Measurements from ENCODE around the gene UTP18.
"Not testable (repeated sequence)": the region's sequence is repeated elsewhere in the genome, so short reads cannot be mapped to it uniquely, and the experiment has no call there.

Gene UTP18

GRCh38 chr17:51258756-51259563 lies 1.4 kb upstream of the UTP18 start:
- DNase-seq (ENCODE audit: low read depth), result no peak

GRCh38 chr17:51259564-51260236 lies 646 bp upstream of the UTP18 start, which contains the start of gene MBTD1:
Gene MBTD1 (minus strand): TSS chr17:51260049. CDS start chr17:51225161, 34,888 bp downstream.
- DNase-seq (ENCODE audit: low read depth), result peak; percentile 95

- no peak for DNase-seq (ENCODE audit: low read depth)
Observed at GRCh38 chr17:51261024-51261963, 948 bp downstream of the UTP18 start.

GRCh38 chr17:51263006-51263405 lies 2.7 kb downstream of the UTP18 start:
- DNase-seq (ENCODE audit: low read depth), result no peak

DNA sequence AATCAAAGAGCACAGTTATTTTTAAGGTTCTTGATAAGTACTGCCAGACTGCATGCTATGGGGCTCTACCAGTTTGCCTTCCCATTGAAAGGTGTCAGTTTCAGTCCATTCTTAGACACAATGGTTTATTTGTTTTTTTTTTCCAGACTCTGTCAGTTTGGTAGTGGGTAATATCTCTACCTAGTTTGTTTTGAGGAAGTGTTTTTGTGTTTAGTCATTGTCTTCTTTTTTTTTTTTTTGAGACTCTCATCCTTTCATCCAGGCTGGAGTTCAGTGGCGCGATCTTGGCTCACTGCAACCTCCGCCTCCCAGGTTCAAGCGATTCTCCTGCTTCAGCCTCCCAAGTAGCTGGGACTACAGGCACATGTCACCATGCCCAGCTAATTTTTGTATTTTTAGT lies 4.1 kb downstream of the UTP18 start:
- not testable (repeated sequence) for DNase-seq (ENCODE audit: low read depth)

GRCh38 chr17:51269991-51270390 lies 9.6 kb downstream of the UTP18 start:
- no peak for DNase-seq (ENCODE audit: low read depth)

DNA sequence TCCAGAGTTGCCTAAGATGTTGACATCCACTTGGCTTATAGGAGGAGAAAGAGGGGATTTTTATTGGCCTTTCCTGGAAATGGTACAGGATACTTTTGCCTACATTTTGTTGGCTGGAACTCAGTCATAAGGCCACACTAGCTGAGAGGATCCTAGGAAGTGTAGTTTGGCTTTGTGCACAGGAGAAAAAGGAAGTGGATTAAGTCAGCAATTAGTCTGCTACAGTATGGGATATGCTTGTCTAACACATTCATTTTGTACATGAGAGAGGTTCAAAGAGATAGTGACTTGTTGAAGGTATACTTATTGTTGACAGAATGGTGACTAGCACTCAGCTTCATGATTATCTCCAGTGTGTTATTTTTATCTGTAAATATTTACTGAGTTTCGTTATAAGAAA lies 10.3 kb downstream of the UTP18 start:
- DNase-seq (ENCODE audit: low read depth), result no peak

DNA sequence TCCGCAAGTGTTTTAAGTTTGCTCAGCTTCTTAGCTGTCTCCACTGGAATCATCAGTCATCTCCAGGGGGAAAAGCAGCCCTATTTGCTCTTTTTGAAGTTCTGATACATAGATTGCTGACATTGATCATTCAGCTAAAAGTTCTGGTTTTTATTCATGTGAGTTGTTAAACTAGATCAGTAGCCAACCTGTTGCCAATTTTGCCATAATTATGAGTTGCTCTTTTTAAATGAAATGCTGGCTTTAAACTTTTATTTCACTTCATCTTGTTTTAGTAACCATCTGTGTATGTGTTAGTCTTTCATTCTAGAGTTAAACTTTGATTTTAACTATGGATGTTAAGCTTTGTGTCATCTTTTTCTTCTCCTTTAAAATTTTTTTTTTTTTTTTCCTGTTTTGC lies 12.5 kb downstream of the UTP18 start:
- no peak for DNase-seq (ENCODE audit: low read depth)

GRCh38 chr17:51275381-51275780 lies 15.0 kb downstream of the UTP18 start:
- DNase-seq (ENCODE audit: low read depth), result no peak

DNA sequence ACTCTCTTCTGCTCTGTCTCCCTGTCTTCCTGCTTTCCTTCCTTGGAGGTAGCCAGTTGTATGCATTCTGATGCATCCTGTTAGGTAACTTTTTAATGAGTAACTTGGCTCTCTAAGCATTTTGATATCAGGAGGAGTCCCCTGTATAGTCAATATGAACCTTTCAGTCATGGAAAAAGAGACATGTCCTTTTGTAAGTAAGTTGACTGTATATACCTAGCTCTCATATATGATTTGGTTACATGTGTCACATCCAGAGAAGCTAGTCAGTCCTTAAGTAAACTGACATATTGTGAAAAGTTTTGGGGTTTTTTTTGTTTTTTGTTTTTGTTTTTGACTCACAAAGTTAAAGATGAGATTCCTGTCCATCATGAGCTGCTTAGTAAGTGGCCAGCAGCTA lies 18.8 kb downstream of the UTP18 start:
- DNase-seq (ENCODE audit: low read depth), result no peak

- DNase-seq (ENCODE audit: low read depth), result no peak
Observed at GRCh38 chr17:51287412-51287811, 27.1 kb downstream of the UTP18 start.

GRCh38 chr17:51289696-51290111 lies 29.4 kb downstream of the UTP18 start:
- DNase-seq (ENCODE audit: low read depth), result no peak

DNA sequence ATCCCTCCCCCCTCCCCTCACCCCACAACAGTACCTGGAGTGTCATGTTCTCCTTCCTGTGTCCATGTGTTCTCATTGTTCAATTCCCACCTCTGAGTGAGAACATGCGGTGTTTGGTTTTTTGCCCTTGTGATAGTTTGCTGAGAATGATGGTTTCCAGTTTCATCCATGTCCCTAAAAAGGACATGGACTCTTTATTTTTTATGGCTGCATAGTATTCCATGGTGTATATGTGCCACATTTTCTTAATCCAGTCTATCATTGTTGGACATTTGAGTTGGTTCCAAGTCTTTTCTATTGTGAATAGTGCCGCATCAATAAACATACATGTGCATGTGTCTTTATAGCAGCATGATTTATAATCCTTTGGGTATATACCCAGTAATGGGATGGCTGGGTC lies 34.0 kb downstream of the UTP18 start:
- not testable (repeated sequence) for DNase-seq (ENCODE audit: low read depth)

GRCh38 chr17:51298508-51299371 lies 38.4 kb downstream of the UTP18 start:
- DNase-seq (ENCODE audit: low read depth), result no peak

DNA sequence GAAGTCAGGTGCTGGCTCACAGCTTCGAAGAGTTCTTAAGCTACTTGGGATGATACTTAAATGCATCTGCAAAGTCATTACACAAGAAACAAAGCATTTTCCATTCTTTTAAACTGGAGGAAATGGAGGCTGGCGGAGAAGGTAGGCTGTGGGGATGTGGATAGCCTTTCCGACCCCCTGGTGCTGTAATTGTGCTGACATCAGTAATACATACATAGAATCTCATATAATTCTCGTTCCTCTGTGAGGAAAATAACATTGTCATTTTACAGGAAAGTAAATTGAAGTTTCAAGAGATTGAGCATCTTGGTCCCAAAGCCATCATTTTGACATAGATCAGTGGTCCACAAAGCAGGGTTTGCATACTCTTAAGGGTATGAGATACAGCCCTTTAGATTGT lies 39.5 kb downstream of the UTP18 start:
- DNase-seq (ENCODE audit: low read depth), result no peak

DNA sequence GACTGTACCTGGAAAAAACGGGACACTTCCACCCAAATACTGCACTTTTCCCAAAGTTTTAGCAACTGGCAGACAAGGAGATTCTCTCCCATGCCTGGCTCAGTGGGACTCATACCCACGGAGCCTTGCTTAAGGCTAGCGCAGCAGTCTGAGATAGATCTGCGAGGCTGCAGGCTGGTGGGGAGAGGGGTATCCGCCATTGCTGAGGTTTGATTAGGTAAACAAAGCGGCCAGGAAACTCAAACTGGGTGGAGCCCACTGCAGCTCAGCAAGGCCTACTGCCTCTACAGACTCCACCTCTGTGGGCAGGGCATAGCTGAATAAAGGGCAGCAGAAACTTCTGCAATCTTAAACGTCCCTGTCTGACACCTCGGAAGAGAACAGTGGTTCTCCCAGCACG lies 44.8 kb downstream of the UTP18 start:
- no peak for DNase-seq (ENCODE audit: low read depth)

DNA sequence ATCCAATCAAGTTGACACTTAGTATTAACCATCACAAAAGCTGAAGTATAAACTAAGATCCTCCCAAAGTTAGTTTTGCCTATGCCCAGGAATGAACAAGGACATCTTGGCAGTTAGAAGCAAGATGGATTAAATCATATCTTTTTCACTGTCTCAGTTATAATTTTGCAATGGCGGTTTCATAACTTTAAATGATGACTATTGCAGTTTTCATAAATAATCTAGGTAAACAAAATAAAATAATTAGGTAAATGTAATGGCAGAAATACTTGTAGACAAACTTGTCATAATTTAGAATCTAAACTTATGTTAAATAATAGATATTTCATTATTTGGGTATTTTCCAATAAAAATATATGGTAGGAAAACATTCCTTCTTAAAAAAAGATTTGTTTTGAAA lies 51.7 kb downstream of the UTP18 start:
- DNase-seq (ENCODE audit: low read depth), result not testable (repeated sequence)

DNA sequence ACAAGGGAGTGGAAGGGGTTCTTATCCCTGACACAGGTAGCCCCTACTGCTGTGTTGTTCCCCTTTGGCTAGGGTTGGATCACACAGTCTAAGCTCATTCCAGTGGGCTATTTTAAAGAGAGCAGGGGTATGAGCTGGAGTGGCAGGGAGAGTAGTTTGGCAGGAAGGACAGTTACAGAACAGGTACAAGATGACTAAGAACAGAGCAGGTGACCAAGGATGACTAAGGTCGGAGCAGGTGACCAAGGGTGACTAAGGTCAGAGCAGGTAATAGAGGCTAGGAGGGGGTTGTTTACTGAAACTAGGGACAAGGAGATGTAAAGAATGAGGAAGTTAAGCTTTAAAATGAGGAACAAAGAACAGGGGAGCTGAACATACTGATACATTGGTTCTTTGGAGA lies 58.8 kb downstream of the UTP18 start:
- DNase-seq (ENCODE audit: low read depth), result no peak

GRCh38 chr17:51322390-51323029 lies 62.2 kb downstream of the UTP18 start:
- no peak for DNase-seq (ENCODE audit: low read depth)

DNA sequence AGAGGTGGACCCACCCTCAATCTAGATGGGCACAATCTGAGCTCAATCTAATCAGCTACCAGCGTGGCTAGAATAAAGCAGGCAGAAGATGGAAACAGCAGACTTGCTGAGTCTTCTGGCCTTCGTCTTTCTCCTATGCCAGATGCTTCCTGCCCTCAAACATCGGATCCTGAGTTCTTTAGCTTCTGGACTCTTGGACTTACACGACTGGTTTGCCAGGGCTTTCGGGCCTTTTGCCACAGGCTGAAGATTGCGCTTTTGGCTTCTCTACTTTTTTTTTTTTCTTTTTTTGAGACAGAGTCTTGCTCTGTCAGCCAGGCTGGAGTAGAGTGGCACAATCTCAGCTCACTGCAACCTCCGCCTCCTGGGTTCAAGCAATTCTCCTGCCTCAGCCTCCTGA lies 65.1 kb downstream of the UTP18 start:
- DNase-seq (ENCODE audit: low read depth), result no peak

Measured in activated gamma-delta T cell treated with anti-CD3 and anti-CD28 coated beads, Interleukin-2, amount 50 U/mL, for 16 hours (primary cell).